H9 (cell line): ENCODE measurements around the gene THBS2. TPM values are rescaled to one million over a fixed set of nuclear protein-coding genes. Genes with fewer than 3 reads are reported as not detected.

Source experiments
- DNase-seq: peaks from one replicate; pipeline ENCODE4 v3.0.0-alpha.2; 2017
- H2AFZ ChIP-seq: one replicate; pipeline ENCODE4 v1.6.1; 2013; ENCODE audit warnings: mild to moderate bottlenecking, low read length, control low read depth, moderate library complexity
- H2AK5ac ChIP-seq: 2 replicates; pipeline ENCODE4 v1.6.1; 2013; ENCODE audit warnings: low read length, control low read depth, mixed read lengths; ENCODE audit not compliant: insufficient read length
- H2BK120ac ChIP-seq: one replicate; pipeline ENCODE4 v1.6.1; 2013; ENCODE audit warnings: low read depth, mild to moderate bottlenecking, low read length, control low read depth, inconsistent platforms; ENCODE audit not compliant: poor library complexity, severe bottlenecking
- H2BK12ac ChIP-seq: 2 replicates; pipeline ENCODE4 v1.6.1; 2013; ENCODE audit warnings: low read length, control low read depth, mixed read lengths, low read depth; ENCODE audit not compliant: insufficient read length
- H2BK15ac ChIP-seq: 2 replicates; pipeline ENCODE4 v1.6.1; 2013; ENCODE audit warnings: low read depth, low read length, control low read depth
- H2BK20ac ChIP-seq: one replicate; pipeline ENCODE4 v1.6.1; 2013; ENCODE audit warnings: low read depth, mild to moderate bottlenecking, low read length, control low read depth, inconsistent platforms; ENCODE audit not compliant: poor library complexity, severe bottlenecking
- H2BK5ac ChIP-seq: 2 replicates; pipeline ENCODE4 v1.6.1; 2013; ENCODE audit warnings: low read length, control low read depth, mixed read lengths; ENCODE audit not compliant: insufficient read length
- H3K14ac ChIP-seq: 2 replicates; pipeline ENCODE4 v1.6.1; 2013; ENCODE audit warnings: low read length, control low read depth; ENCODE audit not compliant: insufficient read depth
- H3K18ac ChIP-seq: 2 replicates; pipeline ENCODE4 v1.6.1; 2013; ENCODE audit warnings: low read depth, mild to moderate bottlenecking, mixed read lengths, low read length, control low read depth; ENCODE audit not compliant: insufficient read length
- H3K23ac ChIP-seq: 2 replicates; pipeline ENCODE4 v1.6.1; 2013; ENCODE audit warnings: low read length, control low read depth, mixed read lengths, low read depth; ENCODE audit not compliant: insufficient read length
- H3K23me2 ChIP-seq: 2 replicates; pipeline ENCODE4 v1.6.1; 2013; ENCODE audit warnings: low read depth, mild to moderate bottlenecking, mixed read lengths, low read length, control low read depth; ENCODE audit not compliant: insufficient read length, poor library complexity, severe bottlenecking
- H3K27ac ChIP-seq: 2 replicates; pipeline ENCODE4 v1.5.1; 2013; ENCODE audit warnings: low read length, control low read depth, mixed read lengths, low read depth; ENCODE audit not compliant: insufficient read length
- H3K27me3 ChIP-seq: 2 replicates; pipeline ENCODE4 v1.6.1; 2013; ENCODE audit warnings: low read length, control low read depth, inconsistent platforms; ENCODE audit not compliant: insufficient read depth
- H3K4ac ChIP-seq: 2 replicates; pipeline ENCODE4 v1.6.1; 2013; ENCODE audit warnings: low read depth, mild to moderate bottlenecking, control low read depth, inconsistent platforms, low read length, moderate library complexity
- H3K4me1 ChIP-seq: 2 replicates; pipeline ENCODE4 v1.6.1; 2013; ENCODE audit warnings: low read length, control low read depth, inconsistent platforms; ENCODE audit not compliant: insufficient read depth
- H3K4me2 ChIP-seq: 2 replicates; pipeline ENCODE4 v1.6.1; 2013; ENCODE audit warnings: low read length, control low read depth, mixed read lengths; ENCODE audit not compliant: insufficient read length, insufficient read depth
- H3K56ac ChIP-seq: 2 replicates; pipeline ENCODE4 v1.6.1; 2013; ENCODE audit warnings: low read depth, mild to moderate bottlenecking, mixed read lengths, low read length, control low read depth; ENCODE audit not compliant: insufficient read length
- H3K79me1 ChIP-seq: 2 replicates; pipeline ENCODE4 v1.6.1; 2013; ENCODE audit warnings: low read depth, mild to moderate bottlenecking, moderate library complexity, low read length, control low read depth, inconsistent platforms; ENCODE audit not compliant: insufficient read depth, poor library complexity, severe bottlenecking
- H3K79me2 ChIP-seq: 2 replicates; pipeline ENCODE4 v1.6.1; 2013; ENCODE audit warnings: low read length, control low read depth, inconsistent platforms; ENCODE audit not compliant: insufficient read depth
- H3K9ac ChIP-seq: 2 replicates; pipeline ENCODE4 v1.6.1; 2013; ENCODE audit warnings: low read length, control low read depth, mixed read lengths; ENCODE audit not compliant: insufficient read length; ENCODE audit errors: extremely low read depth
- H3K9me3 ChIP-seq: one replicate; pipeline ENCODE4 v1.6.1; 2013; ENCODE audit warnings: low read depth, low read length, inconsistent platforms; ENCODE audit not compliant: control insufficient read depth
- H3T11ph ChIP-seq: one replicate; pipeline ENCODE4 v1.6.1; 2013; ENCODE audit warnings: mild to moderate bottlenecking, low read length, control low read depth, inconsistent platforms
- H4K20me1 ChIP-seq: one replicate; pipeline ENCODE4 v1.6.1; 2013; ENCODE audit not compliant: control insufficient read depth, insufficient read length, insufficient read depth
- H4K5ac ChIP-seq: 2 replicates; pipeline ENCODE4 v1.6.1; 2013; ENCODE audit warnings: low read depth, mild to moderate bottlenecking, mixed read lengths, low read length, control low read depth; ENCODE audit not compliant: insufficient read length
- H4K8ac ChIP-seq: replicated peaks from 2 replicates; pipeline ENCODE4 v1.6.1; 2013; ENCODE audit warnings: low read length, control low read depth, mixed read lengths, low read depth; ENCODE audit not compliant: insufficient read length
- H4K91ac ChIP-seq: 2 replicates; pipeline ENCODE4 v1.6.1; 2013; ENCODE audit warnings: low read depth, mild to moderate bottlenecking, moderate library complexity, mixed read lengths, low read length, control low read depth; ENCODE audit not compliant: insufficient read length
- H3K27ac Mint-ChIP-seq, 3 experiments: 2 replicates in 2 of 3; 3 replicates in 1 of 3; pipeline ENCODE4 v1.8.0; 2020 to 2021; ENCODE audit warnings: mixed read lengths in 3 of 3, mild to moderate bottlenecking in 1 of 3, moderate library complexity in 1 of 3
- H3K27me3 Mint-ChIP-seq: 2 replicates; pipeline ENCODE4 v1.8.0; 2021; ENCODE audit warnings: low read depth, mild to moderate bottlenecking, moderate library complexity, mixed read lengths
- H3K36me3 Mint-ChIP-seq, 3 experiments: 2 replicates in 2 of 3; 3 replicates in 1 of 3; pipeline ENCODE4 v1.8.0; 2020 to 2021; ENCODE audit warnings: low read depth in 3 of 3, mixed read lengths in 3 of 3; ENCODE audit not compliant: insufficient read depth in 1 of 3
- H3K4me1 Mint-ChIP-seq, 2 experiments: 2 replicates each; pipeline ENCODE4 v1.8.0; 2020; ENCODE audit warnings: mixed read lengths in 2 of 2
- H3K4me3 Mint-ChIP-seq, 2 experiments: 2 replicates in 1 of 2; 3 replicates in 1 of 2; pipeline ENCODE4 v1.8.0; 2020 to 2021; ENCODE audit warnings: mild to moderate bottlenecking in 2 of 2, mixed read lengths in 2 of 2, moderate library complexity in 1 of 2
- H3K9me3 Mint-ChIP-seq, 2 experiments: 2 replicates in 1 of 2; 3 replicates in 1 of 2; pipeline ENCODE4 v1.8.0; 2020; ENCODE audit warnings: mild to moderate bottlenecking in 2 of 2, mixed read lengths in 2 of 2, moderate library complexity in 1 of 2
- whole genome bisulfite sequencing: extraction: QIAGEN DNeasy Blood & Tissue Kit; methylation state at CpG from one replicate; pipeline ENCODE4 v1.1.7; 2013; ENCODE audit warnings: missing lambda C conversion rate, low lambda C conversion rate, mixed read lengths; ENCODE audit not compliant: insufficient read length; ENCODE audit errors: extremely low coverage; 5-methylcytosine and 5-hydroxymethylcytosine counted together
- total RNA-seq: library from RNA; stranded (reverse); gene quantifications from 2 replicates; pipeline ENCODE4 v1.2.1, GENCODE V29; 2021
- TF ChIP-seq, protein P1 (sequence below): fragments of 200-600 bp; sonication (generic); conservative IDR thresholded peaks from 3 replicates; pipeline ENCODE4 v1.8.0; 2021; ENCODE audit warnings: antibody characterized with exemption, mild to moderate bottlenecking

THBS2 gene
- total RNA-seq, 1 experiment from 2014 or later, result 14.7 TPM

DNA sequence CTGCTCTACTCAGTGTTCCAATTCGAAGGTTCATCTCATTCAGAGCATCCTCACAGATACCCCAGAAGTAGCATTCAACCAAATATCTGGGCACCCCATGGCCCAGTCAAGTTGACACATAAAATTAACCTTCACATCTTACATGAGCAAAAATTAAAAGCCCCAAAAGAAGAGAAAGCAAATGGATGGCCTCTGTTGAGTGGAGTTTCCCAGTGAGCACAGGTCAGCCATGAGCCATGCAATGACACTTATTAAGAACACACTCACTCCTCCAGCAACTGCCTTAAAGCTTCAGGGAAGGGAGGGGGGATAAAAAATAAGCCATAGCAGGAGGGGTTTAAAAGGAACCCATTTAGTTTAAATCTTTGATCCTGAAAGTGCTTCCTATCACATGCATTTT, 14.6 kb upstream of the THBS2 start:
- Histone ChIP-seq H2BK20ac (no peak overlapping the region), H3K23ac (no peak overlapping the region), H3K18ac (no peak overlapping the region), H3K4ac (no peak overlapping the region), H2AFZ (no peak overlapping the region), H3K79me1 (no peaks in the 10 kb centered on the region), H3K56ac (no peak overlapping the region), H4K8ac (no peak overlapping the region), H3K27ac (no peak overlapping the region), H3T11ph (no peak overlapping the region), H4K5ac (no peak overlapping the region), H3K9me3 (no peaks in the 10 kb centered on the region), H3K9ac (no peak overlapping the region), H3K4me2 (no peak overlapping the region), H2BK12ac (no peak overlapping the region), H2BK5ac (no peak overlapping the region), H4K91ac (no peak overlapping the region), H3K27me3 (no peaks in the 10 kb centered on the region), H3K14ac (no peak overlapping the region), H3K79me2 (no peaks in the 10 kb centered on the region), H3K4me1 (peaks cover 3% of the 10 kb centered on the region; the same call in 1 of the 2 replicates), H2BK120ac (no peak overlapping the region), H4K20me1 (no peaks in the 10 kb centered on the region), H2BK15ac (no peak overlapping the region), H2AK5ac (no peak overlapping the region), H3K23me2 (no peaks in the 10 kb centered on the region)
- peaks cover 0 to 14% (median 5%) of the 10 kb centered on the region in 3 experiments; a peak in 5 of 7 replicates for H3K36me3 Mint-ChIP-seq
- H3K9me3 Mint-ChIP-seq, result peaks cover 5 to 14% of the 10 kb centered on the region in 2 experiments; a peak in 4 of 5 replicates
- WGBS, result no CpG with 5 or more reads among the region's 1 CpG
- H3K27me3 Mint-ChIP-seq, result peaks cover 21% of the 10 kb centered on the region
- H3K4me3 Mint-ChIP-seq, result no peak overlapping the region
- no peak overlapping the region for H3K27ac Mint-ChIP-seq
- no peak for DNase-seq
- TF ChIP-seq, protein P1, sequence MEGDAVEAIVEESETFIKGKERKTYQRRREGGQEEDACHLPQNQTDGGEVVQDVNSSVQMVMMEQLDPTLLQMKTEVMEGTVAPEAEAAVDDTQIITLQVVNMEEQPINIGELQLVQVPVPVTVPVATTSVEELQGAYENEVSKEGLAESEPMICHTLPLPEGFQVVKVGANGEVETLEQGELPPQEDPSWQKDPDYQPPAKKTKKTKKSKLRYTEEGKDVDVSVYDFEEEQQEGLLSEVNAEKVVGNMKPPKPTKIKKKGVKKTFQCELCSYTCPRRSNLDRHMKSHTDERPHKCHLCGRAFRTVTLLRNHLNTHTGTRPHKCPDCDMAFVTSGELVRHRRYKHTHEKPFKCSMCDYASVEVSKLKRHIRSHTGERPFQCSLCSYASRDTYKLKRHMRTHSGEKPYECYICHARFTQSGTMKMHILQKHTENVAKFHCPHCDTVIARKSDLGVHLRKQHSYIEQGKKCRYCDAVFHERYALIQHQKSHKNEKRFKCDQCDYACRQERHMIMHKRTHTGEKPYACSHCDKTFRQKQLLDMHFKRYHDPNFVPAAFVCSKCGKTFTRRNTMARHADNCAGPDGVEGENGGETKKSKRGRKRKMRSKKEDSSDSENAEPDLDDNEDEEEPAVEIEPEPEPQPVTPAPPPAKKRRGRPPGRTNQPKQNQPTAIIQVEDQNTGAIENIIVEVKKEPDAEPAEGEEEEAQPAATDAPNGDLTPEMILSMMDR, result no peak
- peaks cover 39 to 44% of the 10 kb centered on the region in 2 experiments for H3K4me1 Mint-ChIP-seq
